Uterus (tissue), 2 donors: Measurements from ENCODE around the gene SRCAP.

Source experiments
- CTCF ChIP-seq, 4 experiments: fragments of 200-600 bp in 2 of 4; fragments of 450-650 bp in 2 of 4; sonication (generic) in 2 of 4; IDR thresholded peaks; one replicate each; pipeline ENCODE4 v1.5.1; 2016 to 2019; ENCODE audit warnings: antibody characterized with exemption in 4 of 4, mild to moderate bottlenecking in 2 of 4, moderate library complexity in 1 of 4
- POLR2A ChIP-seq, 2 donors: fragments of 450-650 bp; IDR thresholded peaks; one replicate each; pipeline ENCODE4 v1.6.1; 2016; ENCODE audit warnings: antibody characterized with exemption in 2 of 2, mild to moderate bottlenecking in 1 of 2, moderate library complexity in 1 of 2

DNA sequence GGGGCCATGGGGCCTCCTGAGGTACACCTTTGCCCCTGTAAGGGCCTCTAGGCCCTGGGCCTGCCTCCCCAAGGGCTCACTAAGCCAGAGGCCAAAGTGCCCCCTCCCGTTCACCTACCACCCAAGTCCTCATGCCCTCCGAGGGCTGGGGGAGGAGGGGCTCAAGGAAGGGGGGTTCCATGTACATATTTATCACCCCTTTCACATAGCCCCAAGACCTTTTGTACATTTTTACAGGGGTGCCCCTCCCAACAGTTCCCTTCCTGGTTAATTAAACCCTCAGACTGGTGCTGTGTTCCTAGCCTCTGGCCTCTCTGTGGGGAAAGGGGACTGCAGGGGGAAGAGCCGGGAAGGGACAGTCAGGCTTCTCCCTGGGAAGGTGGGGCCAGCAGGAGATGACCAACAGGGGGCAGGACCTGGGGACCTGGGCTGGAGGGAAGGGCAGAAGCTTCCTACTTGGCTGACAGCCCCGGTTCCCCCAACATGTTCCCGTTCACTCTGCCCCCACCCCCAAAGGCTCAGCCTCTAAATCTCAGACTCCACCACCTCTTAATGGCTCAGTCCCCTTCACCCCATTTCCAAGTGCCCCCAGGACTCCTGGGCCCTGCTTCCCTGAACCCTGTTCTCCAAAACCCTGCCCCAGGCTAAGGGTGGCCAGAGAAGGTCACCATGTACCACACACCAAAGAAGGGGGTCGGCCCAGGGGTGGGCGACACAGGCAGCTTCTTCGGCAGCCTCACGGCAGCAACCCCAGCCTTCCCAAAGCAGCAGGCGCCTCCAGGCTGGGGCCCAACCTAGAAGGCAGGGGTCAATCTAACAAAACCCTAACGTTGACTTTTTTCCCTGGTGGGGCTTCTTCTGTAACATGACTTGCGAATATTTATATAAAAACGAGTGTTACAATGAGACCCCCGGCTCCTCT is 28.8 kb upstream of the SRCAP start:
- TF ChIP-seq CTCF (IDR thresholded peaks at IDR 0.05) (no peak), POLR2A (IDR thresholded peaks at IDR 0.05) (no peak)
